GM21619 (cell line): ENCODE results near the gene CLMN.

Source experiments
- ATAC-seq: cut with Tn5 transposase; IDR thresholded peaks from one replicate; pipeline ENCODE4 v1.9.1; 2021; ENCODE audit not compliant: unreplicated experiment

CLMN gene

DNA sequence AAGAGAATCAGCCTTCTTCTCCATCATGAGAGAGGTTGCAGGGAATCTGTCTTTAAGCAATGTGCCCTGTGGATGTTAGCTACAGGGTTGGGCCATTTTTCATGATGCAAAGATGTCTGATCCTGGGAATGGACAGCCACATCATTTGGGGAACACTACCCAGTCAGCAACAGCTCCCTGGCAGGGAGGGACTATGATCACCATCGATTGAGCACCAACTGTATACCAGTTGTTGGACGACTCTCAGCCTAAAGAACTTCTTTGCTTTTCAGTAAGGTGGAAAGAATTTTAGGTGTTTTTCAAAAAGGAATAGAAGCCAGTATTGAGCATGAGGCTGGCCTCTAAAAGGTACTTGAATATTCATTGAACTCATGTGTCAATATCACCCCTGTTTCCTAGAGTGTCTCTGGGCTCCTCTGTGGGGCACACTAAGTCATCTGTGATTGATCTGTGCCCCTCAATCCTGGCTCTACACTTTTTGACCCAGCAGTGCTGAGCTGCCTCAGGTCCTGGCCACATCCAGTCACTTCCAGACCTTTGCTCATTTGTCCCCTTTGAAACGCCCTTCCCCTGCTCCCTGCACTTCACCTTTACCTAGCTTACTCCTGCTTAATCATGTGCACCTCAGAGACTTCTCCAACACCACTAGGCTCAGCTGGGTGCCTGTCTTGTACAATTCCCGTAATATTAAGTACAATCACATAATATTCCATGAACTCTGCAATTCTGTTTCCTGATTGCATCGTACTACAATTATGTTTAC is 2.2 kb upstream of the CLMN start:
- no peak for ATAC-seq

DNA sequence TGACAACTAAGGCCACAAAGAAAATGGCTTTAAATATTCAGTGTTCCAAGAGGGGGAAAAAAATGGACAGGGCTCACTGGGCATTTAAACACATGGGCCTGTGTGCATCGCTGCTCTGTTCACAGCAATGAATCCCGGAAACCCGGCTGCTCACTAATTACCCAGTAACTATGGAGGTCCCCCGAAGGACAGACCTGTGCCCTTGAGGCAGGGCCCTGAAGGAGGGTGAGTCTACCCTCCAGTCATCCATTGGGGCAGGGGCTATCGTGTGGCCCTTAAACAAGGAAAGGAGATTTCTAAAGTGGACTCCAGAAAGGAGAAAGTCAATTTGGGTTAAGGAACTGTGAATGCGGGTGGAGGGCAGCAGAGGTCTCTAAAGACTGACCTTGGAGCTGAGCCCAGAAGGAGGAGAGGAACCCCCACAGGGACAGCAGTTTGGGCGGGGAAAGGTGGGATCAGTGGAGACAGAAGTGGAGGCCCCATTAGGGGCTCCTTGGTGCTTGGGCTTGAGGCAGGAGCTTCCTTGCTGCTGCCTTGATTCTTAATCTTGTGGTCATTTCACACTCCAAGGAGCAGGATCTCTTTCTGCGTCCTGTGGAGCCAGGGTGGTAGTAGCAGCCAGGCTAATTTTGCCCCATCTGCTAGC is 1.4 kb upstream of the CLMN start:
- no peak for ATAC-seq

DNA sequence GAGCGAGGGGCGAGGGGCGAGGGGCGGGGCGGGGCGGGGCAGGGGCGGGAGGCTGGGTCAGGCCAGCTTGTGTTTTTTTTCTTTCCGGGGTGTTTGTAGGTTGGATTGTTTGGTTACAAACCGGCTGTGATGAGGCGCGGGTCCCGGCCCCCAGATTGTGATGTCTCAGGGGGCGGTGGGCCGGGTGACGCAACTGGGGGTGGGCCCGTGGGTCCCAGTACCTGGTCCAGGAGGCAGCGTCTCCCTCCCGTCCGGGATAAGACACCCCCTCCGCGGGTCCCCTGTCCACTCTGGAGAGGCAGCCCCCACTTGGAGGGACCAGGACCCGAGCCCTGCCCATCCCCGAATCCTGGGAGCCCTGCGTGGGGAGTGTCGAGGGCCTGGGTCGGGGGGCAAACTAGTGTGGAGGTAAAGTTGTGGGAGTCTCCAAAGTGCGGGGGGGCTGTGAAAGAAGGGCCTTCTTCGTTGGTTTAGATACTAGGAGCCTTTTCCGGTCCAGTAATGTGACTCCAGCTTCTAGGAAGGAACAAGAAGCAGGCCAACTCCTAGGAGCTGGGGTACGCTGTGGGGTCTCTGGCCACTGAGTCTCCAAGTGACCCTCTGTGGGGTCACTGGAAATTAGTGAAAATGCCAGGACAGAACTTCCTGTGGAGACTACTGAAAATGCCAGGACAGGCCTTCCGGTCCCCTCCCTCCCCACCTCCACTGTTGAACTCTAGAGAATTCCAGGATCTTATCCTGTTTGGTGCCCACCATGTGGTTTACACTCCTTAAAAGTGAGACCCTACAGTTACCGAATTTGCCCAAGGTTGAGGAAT is 579 bp upstream of the CLMN start:
- no peak for ATAC-seq

DNA sequence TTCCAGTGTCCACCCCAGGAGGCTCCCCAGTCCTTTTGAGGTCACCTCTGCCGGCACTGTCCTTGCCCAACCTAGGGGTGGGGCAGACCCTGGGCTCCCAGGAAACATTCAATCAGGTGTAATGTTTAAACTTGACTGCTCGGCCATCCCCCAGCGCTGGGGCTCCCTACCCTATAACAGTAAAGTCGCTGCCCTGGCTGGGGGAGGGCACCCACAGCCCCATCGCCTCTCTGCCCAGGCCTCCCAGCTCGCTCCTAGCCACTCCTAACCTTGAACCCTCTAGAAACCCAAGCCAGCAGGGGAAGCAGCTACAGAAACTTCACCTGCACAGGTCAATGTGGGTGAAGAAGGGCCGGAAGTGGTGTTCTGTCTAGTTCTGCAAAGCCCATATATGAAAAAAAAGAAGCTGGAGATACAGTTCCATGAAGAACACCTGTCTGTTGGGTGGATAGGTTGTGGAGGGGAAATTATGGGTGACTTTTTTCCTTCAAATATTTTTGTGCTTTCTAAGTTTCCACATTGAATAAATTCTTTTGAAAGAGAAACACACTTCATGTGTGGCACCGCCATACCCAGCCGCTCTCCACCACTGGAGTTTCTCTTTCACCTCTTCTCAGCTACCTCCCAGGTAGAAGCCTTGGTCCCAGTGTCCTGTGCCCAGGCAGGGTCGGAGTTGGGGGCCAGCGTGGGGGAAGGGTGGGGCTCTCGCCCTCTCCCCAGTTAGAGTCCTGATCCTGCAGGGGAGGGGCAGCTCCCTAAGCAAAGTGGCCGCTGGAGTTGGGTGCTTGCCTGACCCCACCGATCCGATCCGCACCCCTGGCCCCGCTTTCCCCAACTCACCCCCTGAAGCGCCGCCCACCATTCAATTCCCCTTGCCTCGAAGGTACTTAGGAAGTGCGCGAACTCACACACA is 1.1 kb downstream of the CLMN start:
- no peak for ATAC-seq

DNA sequence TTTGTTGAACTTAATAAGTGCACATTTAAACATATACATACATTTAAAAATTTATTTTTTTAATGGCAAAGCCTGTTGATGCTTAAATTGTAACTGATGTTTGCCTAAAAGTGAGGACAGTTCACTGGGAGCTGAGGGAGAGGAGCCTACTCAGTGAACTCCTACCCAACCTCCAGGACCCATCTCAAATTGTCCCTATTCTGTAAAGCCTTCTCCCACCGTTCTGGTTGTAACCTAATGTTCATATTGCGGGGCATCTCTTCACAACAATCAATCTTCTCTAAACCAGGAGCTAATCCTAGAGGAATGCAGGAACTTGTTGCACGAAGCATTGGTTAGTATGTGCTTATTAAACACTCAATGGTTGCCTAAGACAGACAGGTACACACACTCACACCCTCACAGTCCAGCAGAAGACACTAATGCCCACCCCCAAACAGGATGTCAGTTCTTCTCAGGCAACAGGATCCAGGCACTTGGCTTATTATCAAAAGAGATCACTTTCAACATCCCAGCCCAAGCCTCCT is 1.8 kb downstream of the CLMN start:
- ATAC-seq: no peak

DNA sequence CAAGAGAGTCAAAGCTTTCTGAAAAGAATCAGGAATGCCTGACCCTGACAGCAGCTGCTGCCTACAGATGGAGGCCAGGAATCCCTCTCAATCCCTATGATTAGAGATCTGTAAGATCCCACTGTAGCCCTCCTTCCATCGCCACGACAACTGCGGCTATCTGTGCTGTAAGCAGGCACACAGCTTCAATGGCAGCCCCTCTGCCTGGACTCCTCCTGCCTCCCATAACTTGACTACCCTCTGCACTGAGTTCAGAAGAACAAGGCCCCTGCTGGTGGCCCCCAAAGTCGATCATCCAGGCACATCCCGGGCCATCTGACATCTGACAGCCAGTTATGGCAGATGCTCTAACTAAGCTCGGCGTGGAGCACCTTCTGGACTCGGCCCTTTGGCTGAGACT is 2.9 kb downstream of the CLMN start:
- no peak for ATAC-seq

DNA sequence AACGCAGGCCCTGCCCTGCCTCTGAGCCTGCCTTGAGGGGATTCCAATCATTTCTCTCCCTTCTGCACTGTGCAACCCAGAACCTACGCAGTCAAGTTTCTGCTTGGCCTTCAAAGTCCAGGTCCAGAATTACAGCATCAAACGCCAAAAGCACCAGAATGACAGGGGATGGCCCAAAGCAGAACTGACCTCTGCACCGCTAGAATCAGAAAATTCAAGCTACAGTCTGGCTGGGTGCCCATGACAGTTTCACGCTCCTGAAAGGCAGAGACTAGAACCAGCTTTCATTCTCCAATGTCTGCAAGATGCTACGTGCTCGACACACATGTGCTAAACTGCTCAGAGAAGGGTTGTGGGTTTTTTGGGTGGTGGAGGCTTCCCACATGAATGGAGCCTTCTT is 4.1 kb downstream of the CLMN start:
- no peak for ATAC-seq

DNA sequence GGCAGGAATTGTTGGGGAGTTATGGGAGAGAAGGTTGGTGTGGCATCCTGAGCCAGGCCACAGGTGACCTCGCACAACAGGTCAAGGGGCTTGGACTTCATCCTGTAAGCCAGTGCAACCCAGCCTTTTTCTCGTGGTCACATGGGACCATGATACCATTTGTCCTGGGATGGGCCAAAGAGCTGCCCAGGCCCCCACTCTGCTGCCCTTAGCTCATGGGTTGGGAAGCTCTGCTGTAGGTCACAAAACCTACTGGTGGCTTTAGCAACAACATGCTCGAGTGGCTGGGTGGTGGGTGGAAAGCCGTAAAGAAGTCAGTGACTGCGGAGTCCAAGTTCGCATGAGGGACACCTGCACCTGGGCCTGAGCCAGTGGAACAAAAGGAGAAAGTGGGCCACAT is 4.6 kb downstream of the CLMN start:
- no peak for ATAC-seq

DNA sequence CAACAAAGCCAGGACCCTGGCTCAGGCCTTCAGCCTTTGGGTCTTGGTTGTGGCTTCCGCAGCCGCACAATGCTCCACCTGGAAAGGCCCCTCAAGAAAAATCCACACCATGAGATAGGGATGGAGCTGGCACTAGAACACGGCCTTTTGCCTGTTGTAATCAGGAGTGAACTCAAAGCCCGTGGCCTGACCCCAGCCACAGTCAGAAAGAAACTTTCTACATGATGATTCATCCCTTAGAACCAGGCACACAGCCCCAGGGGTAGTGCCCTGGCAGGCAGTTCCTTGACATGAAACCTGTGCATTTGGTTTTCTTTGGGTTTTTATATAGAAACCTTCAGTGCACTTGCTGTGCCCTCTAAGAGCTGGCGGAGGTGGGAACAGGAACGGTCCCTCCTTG is 5.1 kb downstream of the CLMN start:
- ATAC-seq: peak; percentile 76

DNA sequence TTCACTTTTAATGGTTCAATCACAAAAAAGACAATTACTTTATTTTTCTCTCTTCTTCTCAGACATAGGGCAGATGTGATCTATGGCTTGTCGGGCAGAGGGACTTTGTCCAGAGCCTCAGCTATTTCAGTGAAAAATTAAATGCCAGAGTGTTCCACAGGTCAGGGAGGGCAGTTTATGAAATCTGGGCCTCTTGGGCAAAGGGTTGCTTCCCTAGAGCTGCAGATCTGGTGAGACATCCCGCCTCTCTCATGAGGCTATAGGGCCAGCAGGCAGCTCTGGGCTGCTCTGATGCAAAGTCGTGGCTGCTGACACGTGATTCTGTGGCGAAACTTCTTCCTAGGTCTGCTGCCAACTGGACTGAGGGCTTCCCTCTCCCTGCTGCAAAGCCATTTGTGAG is 6.0 kb downstream of the CLMN start:
- ATAC-seq: no peak

DNA sequence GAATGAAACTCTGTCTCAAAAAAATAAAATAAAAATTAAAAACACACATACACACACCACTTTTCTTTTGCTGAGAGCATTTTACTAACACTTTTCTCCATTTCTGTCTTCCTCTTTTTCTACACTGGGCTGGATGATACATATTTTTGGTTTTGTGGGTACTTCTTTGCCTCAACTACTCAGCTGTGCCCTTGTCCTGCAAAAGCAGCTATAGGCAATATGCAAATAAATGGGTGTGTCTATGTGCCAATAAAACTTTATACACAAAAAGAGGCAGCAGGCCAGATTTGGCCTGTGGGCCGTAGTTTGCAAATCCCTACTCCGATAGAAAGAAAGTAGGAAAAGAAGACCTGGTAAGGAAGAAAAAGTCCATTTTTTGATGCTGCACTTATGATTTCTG is 6.5 kb downstream of the CLMN start:
- ATAC-seq: no peak

DNA sequence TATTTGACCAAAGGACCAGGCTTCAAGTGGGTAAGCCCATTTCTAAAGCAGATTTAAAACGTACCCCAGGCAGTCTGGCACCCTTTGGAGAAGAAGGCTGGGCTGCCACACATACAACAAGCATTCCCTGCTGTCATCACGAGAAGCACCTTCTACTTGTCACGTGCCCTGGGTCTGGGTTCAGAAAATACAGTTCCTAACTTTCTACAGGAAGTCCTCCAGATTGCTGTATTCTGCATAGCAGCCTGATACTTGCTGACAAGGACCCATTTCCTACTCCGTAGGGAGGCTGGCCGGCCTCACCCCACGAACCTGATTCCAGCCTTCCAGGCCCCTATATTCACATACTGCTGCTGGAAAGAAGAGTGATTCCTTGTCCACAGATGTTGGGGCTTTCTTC is 7.4 kb downstream of the CLMN start:
- ATAC-seq: no peak

DNA sequence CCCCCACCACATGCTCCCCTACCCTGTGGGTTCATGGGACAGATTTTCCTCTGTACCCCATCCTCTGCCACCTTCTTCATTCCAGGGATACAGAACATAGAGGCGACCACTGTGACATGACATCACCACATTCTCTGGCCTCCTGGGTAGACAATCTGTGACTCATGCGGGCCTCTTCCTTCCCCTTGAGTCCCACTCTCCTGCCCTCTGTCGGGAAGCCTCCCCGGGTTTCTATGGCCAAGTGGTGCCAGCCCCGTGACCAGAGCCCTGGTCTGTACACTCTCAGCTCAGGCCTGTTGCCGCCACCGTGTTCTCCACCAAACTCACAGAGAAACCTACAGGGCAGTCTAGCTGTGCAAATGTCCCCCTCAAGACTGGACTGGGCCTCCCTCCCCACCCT is 8.0 kb downstream of the CLMN start:
- ATAC-seq: no peak

DNA sequence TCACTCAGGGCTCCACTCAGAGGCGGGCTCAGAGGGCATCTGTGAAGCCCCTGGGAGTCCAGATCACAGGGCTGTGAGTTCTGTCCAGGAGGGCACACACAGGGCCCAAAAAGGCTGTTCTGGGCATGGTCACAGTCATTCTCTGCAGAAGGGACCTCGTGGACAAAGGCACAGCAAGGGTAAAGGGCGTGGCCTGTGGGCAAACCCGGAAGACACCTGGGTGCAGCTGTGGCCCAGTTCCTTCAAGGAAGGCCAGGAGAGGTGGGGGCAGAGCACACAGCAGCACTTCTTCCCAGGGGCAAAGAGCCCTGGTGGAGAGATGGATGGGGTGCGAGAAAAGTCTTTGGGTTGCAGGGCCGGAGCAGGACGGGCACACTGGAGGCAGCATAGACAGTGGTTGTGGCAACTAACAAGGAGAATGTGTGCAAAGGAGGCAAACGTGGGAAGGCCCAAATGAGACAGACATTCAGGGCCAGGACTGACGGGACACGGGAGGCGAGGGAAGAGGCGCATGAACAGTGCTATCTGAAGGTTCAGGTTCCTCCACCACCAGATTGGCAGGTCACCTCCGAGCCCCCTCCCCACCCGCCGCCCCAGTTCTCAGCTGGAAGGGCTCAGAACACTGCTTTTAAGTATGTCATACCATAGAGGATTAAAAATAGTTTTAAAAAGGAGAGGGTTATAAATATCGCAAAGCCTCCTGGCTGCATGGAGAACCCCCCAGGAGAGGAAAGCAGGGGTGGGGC is 8.9 kb downstream of the CLMN start:
- ATAC-seq: no peak

DNA sequence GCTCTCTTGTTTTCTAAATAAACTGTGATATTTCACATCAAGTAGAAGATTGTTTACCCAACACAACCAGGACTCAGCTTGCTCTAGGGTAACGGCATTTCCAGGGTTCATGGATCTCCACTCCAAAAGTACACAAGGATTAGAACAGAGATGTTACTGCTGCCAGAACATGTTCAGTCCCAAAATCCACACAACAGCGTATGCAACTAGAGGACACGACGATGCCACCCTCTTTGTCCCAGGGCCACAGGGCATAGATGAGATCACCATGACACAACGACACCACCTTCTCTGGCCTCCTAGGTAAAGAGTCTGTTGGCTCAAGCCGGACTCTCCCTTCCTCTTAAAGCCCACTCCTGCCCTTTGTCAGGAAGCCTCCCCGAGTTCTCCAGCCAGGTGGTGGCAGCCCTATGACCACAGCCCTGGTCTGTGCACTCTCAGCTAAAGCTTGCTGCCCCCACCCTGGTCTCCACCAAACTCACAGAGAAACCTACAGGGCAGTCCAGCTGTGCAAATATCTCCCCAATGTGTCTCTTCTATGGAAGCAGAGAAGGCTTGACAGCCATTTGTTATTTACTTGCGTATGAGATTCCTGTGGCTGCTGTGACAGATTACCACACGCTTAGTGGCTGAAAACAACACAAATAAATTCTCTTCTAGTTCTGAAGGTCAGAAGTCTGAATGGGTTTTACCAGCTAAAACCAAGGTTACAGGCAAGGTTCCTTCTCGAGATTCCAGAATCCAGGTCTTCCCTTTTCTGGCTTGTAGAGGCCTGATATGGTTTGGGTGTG is 10.3 kb downstream of the CLMN start:
- no peak for ATAC-seq

DNA sequence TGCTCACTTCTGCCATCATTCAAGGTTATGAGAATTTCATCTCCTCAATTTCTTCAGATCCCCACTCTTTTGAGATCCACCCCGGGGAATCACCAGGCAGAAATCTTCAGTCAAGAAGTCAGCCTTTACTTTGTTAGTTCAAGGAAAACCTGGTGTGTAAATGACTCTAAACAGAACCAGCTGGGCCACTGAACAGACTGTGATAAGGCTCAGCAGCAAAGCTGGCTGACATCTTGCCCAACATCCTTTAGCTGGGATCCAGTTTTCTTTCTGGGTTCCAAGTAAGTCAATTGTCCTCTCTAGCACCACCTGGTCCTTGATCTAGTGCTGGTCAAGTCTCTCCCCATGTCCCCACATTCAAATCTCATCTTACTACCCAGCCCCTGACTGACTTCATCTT is 11.6 kb downstream of the CLMN start:
- no peak for ATAC-seq

DNA sequence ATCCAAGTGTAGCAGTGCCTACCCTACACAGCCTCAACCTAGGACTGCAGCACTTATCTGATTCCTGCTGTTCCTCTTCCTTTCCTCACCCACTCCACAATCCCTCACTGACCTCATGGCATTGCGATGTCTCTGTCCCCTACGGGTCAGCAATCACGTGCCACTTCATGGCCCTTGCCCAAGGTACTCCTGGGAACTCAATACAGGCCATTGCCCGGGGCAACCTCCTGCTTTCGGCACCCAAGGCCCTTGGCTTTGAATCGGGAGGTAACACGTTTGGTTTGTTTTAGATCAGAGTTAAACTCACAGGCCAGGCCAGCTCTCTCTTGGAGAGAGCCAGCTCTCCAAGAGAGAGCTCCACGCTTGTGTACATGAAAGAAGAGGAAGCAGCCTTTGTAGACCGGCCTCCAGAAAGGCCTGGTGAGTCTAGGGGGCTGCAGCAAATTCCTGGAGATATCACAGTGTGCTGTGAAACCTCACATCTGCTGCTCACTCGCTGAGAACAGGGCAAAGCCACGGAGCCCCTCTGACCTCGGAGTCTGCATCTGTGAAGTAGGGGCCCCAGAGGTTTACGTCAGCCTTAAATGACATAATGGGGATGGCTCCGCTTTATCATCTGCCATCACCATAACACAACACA is 12.2 kb downstream of the CLMN start:
- no peak for ATAC-seq

DNA sequence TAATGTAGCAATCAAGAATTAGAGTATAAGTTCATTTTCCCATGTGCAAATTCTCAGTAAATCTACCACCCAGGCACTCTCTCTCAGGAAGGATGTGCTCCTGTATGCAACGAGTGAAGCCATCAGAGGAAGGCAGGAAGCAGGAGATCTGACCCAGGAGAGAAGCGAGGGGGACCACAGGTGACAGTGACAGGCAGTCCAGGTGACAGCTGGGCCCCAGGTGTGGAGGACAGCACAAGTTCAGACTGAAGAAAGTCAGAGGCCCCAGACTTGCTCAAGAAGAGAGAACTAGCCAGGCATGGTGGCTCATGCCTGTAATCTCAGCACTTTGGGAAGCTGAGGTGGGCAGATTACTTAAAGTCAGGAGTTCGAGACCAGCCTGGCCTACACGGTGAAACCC is 13.8 kb downstream of the CLMN start:
- no peak for ATAC-seq

DNA sequence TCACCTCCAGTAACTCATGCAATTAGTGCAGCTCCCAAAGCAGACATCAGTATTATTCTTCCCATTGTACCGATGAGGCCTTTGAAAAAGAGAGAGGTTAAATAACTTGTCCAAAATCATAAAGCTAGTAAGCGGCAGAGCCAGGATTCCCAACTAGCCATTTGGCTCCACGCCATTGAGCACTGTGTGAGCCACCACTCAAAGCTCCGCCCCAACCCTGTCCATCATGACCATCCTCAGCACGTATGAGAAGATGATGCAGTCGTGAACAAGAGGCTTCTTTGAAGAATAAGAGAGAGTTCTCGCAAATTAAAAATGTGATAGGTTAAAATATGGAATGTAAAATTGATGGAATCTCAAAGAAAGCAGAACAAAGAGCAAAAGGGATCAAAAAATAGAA is 14.6 kb downstream of the CLMN start:
- no peak for ATAC-seq
